Measurements from ENCODE around the gene RBMS1. TPM values are rescaled to one million over a fixed set of nuclear protein-coding genes. Genes with fewer than 3 reads are reported as not detected.

Gene RBMS1
- polyA plus RNA-seq, 1 donor from 2014 or later = 8.4 TPM

DNA sequence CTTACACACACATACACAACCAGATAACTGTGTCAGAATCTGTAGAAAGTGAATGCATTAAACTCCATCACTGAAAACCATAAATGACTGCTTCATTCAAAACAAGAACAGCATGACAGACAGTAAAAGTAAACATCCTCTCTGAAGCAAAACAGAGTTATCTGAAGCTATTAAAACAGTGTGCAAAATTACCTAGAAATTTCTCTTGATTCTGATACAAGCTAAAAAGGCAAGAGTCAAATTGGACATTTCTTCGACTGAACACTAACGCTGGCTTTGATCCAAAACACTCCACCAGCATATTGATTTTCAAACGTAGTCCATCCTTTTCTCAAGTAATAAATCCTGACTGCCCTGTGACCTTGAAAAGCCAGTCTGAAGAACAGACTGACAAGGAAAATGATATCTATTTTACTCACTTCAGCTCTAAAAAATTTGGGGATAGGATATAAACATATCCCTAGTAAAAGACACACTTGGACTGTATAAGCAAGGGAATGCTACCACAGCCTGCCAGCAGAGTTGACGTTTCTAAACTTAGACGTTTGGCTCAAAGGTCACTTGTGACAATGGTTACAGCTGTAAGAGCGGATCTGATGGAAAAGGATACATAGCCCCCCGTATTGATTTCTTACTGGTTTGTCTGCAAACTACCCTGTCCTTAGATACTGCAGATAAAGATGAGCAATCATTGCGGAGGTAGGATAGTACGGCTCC is 164.6 kb downstream of the RBMS1 start:
- no peaks in the 10 kb centered on the region for H4K20me1 ChIP-seq (ENCODE audit: insufficient read depth)
- H3K79me2 ChIP-seq (replicated peaks; ENCODE audit: insufficient read depth, low read length) = no peaks in the 10 kb centered on the region
- TF ChIP-seq, protein P1, sequence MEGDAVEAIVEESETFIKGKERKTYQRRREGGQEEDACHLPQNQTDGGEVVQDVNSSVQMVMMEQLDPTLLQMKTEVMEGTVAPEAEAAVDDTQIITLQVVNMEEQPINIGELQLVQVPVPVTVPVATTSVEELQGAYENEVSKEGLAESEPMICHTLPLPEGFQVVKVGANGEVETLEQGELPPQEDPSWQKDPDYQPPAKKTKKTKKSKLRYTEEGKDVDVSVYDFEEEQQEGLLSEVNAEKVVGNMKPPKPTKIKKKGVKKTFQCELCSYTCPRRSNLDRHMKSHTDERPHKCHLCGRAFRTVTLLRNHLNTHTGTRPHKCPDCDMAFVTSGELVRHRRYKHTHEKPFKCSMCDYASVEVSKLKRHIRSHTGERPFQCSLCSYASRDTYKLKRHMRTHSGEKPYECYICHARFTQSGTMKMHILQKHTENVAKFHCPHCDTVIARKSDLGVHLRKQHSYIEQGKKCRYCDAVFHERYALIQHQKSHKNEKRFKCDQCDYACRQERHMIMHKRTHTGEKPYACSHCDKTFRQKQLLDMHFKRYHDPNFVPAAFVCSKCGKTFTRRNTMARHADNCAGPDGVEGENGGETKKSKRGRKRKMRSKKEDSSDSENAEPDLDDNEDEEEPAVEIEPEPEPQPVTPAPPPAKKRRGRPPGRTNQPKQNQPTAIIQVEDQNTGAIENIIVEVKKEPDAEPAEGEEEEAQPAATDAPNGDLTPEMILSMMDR (IDR thresholded peaks at IDR 0.05; ENCODE audit: poor library complexity, severe bottlenecking) = no peak
- no peak for TF ChIP-seq EZH2 (IDR thresholded peaks at IDR 0.05; ENCODE audit: borderline replicate concordance, insufficient read depth, low read length, poor library complexity, severe bottlenecking)
- no peak for TF ChIP-seq SMC3 (conservative IDR thresholded peaks at IDR 0.05; ENCODE audit: poor library complexity)
- TF ChIP-seq MXI1 (conservative IDR thresholded peaks at IDR 0.05; ENCODE audit: poor library complexity, severe bottlenecking) = no peak
- no peak for TF ChIP-seq POLR2AphosphoS5 (IDR thresholded peaks at IDR 0.05)
- TF ChIP-seq RAD21 (conservative IDR thresholded peaks at IDR 0.05) = no peak
- TF ChIP-seq, protein P2, sequence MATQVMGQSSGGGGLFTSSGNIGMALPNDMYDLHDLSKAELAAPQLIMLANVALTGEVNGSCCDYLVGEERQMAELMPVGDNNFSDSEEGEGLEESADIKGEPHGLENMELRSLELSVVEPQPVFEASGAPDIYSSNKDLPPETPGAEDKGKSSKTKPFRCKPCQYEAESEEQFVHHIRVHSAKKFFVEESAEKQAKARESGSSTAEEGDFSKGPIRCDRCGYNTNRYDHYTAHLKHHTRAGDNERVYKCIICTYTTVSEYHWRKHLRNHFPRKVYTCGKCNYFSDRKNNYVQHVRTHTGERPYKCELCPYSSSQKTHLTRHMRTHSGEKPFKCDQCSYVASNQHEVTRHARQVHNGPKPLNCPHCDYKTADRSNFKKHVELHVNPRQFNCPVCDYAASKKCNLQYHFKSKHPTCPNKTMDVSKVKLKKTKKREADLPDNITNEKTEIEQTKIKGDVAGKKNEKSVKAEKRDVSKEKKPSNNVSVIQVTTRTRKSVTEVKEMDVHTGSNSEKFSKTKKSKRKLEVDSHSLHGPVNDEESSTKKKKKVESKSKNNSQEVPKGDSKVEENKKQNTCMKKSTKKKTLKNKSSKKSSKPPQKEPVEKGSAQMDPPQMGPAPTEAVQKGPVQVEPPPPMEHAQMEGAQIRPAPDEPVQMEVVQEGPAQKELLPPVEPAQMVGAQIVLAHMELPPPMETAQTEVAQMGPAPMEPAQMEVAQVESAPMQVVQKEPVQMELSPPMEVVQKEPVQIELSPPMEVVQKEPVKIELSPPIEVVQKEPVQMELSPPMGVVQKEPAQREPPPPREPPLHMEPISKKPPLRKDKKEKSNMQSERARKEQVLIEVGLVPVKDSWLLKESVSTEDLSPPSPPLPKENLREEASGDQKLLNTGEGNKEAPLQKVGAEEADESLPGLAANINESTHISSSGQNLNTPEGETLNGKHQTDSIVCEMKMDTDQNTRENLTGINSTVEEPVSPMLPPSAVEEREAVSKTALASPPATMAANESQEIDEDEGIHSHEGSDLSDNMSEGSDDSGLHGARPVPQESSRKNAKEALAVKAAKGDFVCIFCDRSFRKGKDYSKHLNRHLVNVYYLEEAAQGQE (IDR thresholded peaks at IDR 0.05; ENCODE audit: borderline replicate concordance) = no peak
- no peak for TF ChIP-seq EP300 (conservative IDR thresholded peaks at IDR 0.05; ENCODE audit: poor library complexity, severe bottlenecking)
- no peak for TF ChIP-seq TAF1 (IDR thresholded peaks at IDR 0.05; ENCODE audit: low read depth)
- no peak overlapping the region for H2AFZ ChIP-seq (ENCODE audit: low read depth, low read length)
- no peak overlapping the region for H3K27ac ChIP-seq (ENCODE audit: low read length)
- H3K36me3 ChIP-seq (ENCODE audit: insufficient read depth, low read length) = no peaks in the 10 kb centered on the region
- H3K27me3 ChIP-seq (ENCODE audit: insufficient read depth, low read depth, low read length) = peaks cover 20% of the 10 kb centered on the region
- no peak overlapping the region for H3K9ac ChIP-seq (ENCODE audit: low read length)
- H3K9me2 ChIP-seq (ENCODE audit: insufficient read depth, low read length) = no peaks in the 10 kb centered on the region
- no peak overlapping the region for H3K4me3 ChIP-seq (ENCODE audit: low read length)
- no peak overlapping the region for H3K4me2 ChIP-seq (ENCODE audit: low read length)
- H3F3A ChIP-seq (ENCODE audit: insufficient read depth, low read length, poor library complexity, severe bottlenecking) = no peaks in the 10 kb centered on the region
- H3K9me3 ChIP-seq (ENCODE audit: low read length) = no peaks in the 10 kb centered on the region

DNA sequence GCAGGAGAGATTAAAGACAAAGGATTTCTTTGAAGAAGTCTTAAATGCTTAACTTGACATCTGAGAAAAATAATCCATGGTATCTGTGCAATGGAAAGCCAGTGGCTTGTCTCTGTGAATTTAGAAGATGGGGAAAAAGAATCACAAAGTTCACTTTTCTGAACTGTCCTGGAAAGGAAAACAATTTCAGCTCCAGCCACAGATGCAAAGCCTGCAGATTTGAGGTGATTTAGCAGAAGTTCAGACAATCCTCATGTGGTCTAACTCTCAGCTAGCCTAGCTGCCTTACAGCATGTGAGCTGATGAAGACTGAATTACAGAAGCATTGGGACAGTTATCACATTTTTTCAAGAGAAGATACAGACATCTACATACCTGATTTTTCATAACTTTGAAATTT is 166.8 kb downstream of the RBMS1 start:
- Histone ChIP-seq H3K9me2 (ENCODE audit: insufficient read depth, low read length) (no peaks in the 10 kb centered on the region), H3K27me3 (ENCODE audit: insufficient read depth, low read depth, low read length) (peaks cover 29% of the 10 kb centered on the region), H3K9ac (ENCODE audit: low read length) (no peak overlapping the region), H3K4me2 (ENCODE audit: low read length) (no peak overlapping the region), H3K79me2 (replicated peaks; ENCODE audit: insufficient read depth, low read length) (no peaks in the 10 kb centered on the region), H3F3A (ENCODE audit: insufficient read depth, low read length, poor library complexity, severe bottlenecking) (no peaks in the 10 kb centered on the region), H3K27ac (ENCODE audit: low read length) (no peak overlapping the region), H3K36me3 (ENCODE audit: insufficient read depth, low read length) (no peaks in the 10 kb centered on the region), H2AFZ (ENCODE audit: low read depth, low read length) (no peak overlapping the region), H4K20me1 (ENCODE audit: insufficient read depth) (no peaks in the 10 kb centered on the region), H3K9me3 (ENCODE audit: low read length) (no peaks in the 10 kb centered on the region), H3K4me3 (ENCODE audit: low read length) (no peak overlapping the region)
- no peak for TF ChIP-seq SMC3 (conservative IDR thresholded peaks at IDR 0.05; ENCODE audit: poor library complexity)
- TF ChIP-seq, protein P1 (IDR thresholded peaks at IDR 0.05; ENCODE audit: poor library complexity, severe bottlenecking) = no peak
- no peak for TF ChIP-seq EZH2 (IDR thresholded peaks at IDR 0.05; ENCODE audit: borderline replicate concordance, insufficient read depth, low read length, poor library complexity, severe bottlenecking)
- TF ChIP-seq RAD21 (conservative IDR thresholded peaks at IDR 0.05) = no peak
- TF ChIP-seq, protein P2 (IDR thresholded peaks at IDR 0.05; ENCODE audit: borderline replicate concordance) = no peak
- no peak for TF ChIP-seq TAF1 (IDR thresholded peaks at IDR 0.05; ENCODE audit: low read depth)
- no peak for TF ChIP-seq MXI1 (conservative IDR thresholded peaks at IDR 0.05; ENCODE audit: poor library complexity, severe bottlenecking)
- no peak for TF ChIP-seq POLR2AphosphoS5 (IDR thresholded peaks at IDR 0.05)
- no peak for TF ChIP-seq EP300 (conservative IDR thresholded peaks at IDR 0.05; ENCODE audit: poor library complexity, severe bottlenecking)

Data from neural cell (in vitro differentiated cells).